ENCODE measurements around the gene SPECC1.

Gene SPECC1

GRCh38 chr17:20211246-20211645 lies 202.1 kb downstream of the SPECC1 start:
- no peak for DNase-seq (ENCODE audit: low spot score)
- H3K4me3 ChIP-seq = no peak overlapping the region
- no peak for TF ChIP-seq CTCF (IDR thresholded peaks at IDR 0.05)
- H3K27ac ChIP-seq = no peak overlapping the region

GRCh38 chr17:20213449-20213848 lies 204.3 kb downstream of the SPECC1 start:
- DNase-seq (ENCODE audit: low spot score) = no peak
- Histone ChIP-seq H3K27ac (no peak overlapping the region), H3K4me3 (no peak overlapping the region)
- TF ChIP-seq CTCF (IDR thresholded peaks at IDR 0.05) = no peak

GRCh38 chr17:20214794-20215193 lies 205.6 kb downstream of the SPECC1 start:
- no peak for TF ChIP-seq CTCF (IDR thresholded peaks at IDR 0.05)
- Histone ChIP-seq H3K27ac (no peak overlapping the region), H3K4me3 (no peak overlapping the region)
- DNase-seq (ENCODE audit: low spot score) = no peak

- no peak for TF ChIP-seq CTCF (IDR thresholded peaks at IDR 0.05)
- Histone ChIP-seq H3K27ac (no peak overlapping the region), H3K4me3 (no peak overlapping the region)
- no peak for DNase-seq (ENCODE audit: low spot score)
Measured at GRCh38 chr17:20216154-20216815, 207.1 kb downstream of the SPECC1 start.

GRCh38 chr17:20216853-20217252 lies 207.7 kb downstream of the SPECC1 start:
- DNase-seq (ENCODE audit: low spot score) = no peak
- no peak for TF ChIP-seq CTCF (IDR thresholded peaks at IDR 0.05)
- no peak overlapping the region for H3K4me3 ChIP-seq
- no peak overlapping the region for H3K27ac ChIP-seq

- no peak for DNase-seq (ENCODE audit: low spot score)
- no peak overlapping the region for H3K4me3 ChIP-seq
- H3K27ac ChIP-seq = no peak overlapping the region
- TF ChIP-seq CTCF (IDR thresholded peaks at IDR 0.05) = no peak
Measured at GRCh38 chr17:20217677-20218076, 208.5 kb downstream of the SPECC1 start.

- H3K27ac ChIP-seq = no peak overlapping the region
- DNase-seq (ENCODE audit: low spot score) = no peak
- H3K4me3 ChIP-seq = no peak overlapping the region
- TF ChIP-seq CTCF (IDR thresholded peaks at IDR 0.05) = no peak
Measured at GRCh38 chr17:20218272-20218671, 209.1 kb downstream of the SPECC1 start.
